IgD-negative memory B cell (primary cell): ENCODE data around the gene COL15A1. TPM values are rescaled to one million over a fixed set of nuclear protein-coding genes. Genes with fewer than 3 reads are reported as not detected.

Source experiments
- H3K27ac Mint-ChIP-seq, 3 donors: one replicate each; pipeline ENCODE4 v1.8.0; 2020 to 2022; ENCODE audit warnings: mild to moderate bottlenecking in 3 of 3, mixed read lengths in 3 of 3, moderate library complexity in 1 of 3
- H3K27me3 Mint-ChIP-seq: one replicate; pipeline ENCODE4 v1.8.0; 2021; ENCODE audit warnings: mixed read lengths
- H3K36me3 Mint-ChIP-seq: one replicate; pipeline ENCODE4 v1.8.0; 2020; ENCODE audit warnings: mild to moderate bottlenecking, mixed read lengths
- H3K4me1 Mint-ChIP-seq, 3 donors: one replicate each; pipeline ENCODE4 v1.8.0; 2020 to 2022; ENCODE audit warnings: mixed read lengths in 3 of 3, mild to moderate bottlenecking in 1 of 3
- H3K4me3 Mint-ChIP-seq, 4 donors: one replicate each; pipeline ENCODE4 v1.8.0; 2020 to 2022; ENCODE audit warnings: mild to moderate bottlenecking in 4 of 4, mixed read lengths in 4 of 4, moderate library complexity in 3 of 4
- H3K9me3 Mint-ChIP-seq, 3 donors: one replicate each; pipeline ENCODE4 v1.8.0; 2020 to 2021; ENCODE audit warnings: mixed read lengths in 3 of 3, mild to moderate bottlenecking in 1 of 3
- polyA plus RNA-seq: library from polyadenylated mRNA; unstranded; fragments of 300-500 nt; fragmentation: Illumina TruSeq; gene quantifications from one replicate; pipeline ENCODE4 v1.2.3, GENCODE V29; 2021

Gene COL15A1
- polyA plus RNA-seq, 1 donor from 2014 or later: 0.08 TPM

GRCh38 chr9:98995971-98996504 lies 52.3 kb downstream of the COL15A1 start:
- H3K36me3 Mint-ChIP-seq: no peaks in the 10 kb centered on the region
- peaks cover 4% of the 10 kb centered on the region for H3K27me3 Mint-ChIP-seq
- no peak overlapping the region for H3K4me3 Mint-ChIP-seq
- H3K4me1 Mint-ChIP-seq: peaks cover 18 to 20% (median 19%) of the 10 kb centered on the region in 3 donors
- H3K27ac Mint-ChIP-seq: no peak overlapping the region
- H3K9me3 Mint-ChIP-seq: no peaks in the 10 kb centered on the region

- H3K36me3 Mint-ChIP-seq: no peaks in the 10 kb centered on the region
- H3K27ac Mint-ChIP-seq: no peak overlapping the region
- H3K9me3 Mint-ChIP-seq: no peaks in the 10 kb centered on the region
- peaks cover 4% of the 10 kb centered on the region for H3K27me3 Mint-ChIP-seq
- H3K4me1 Mint-ChIP-seq: peaks cover 18 to 23% (median 18%) of the 10 kb centered on the region in 3 donors
- H3K4me3 Mint-ChIP-seq: no peak overlapping the region
These were observed 53.9 kb downstream of the COL15A1 start for GRCh38 chr9:98997604-98998003.

- peaks cover 9 to 13% (median 10%) of the 10 kb centered on the region in 3 donors for H3K4me1 Mint-ChIP-seq
- no peaks in the 10 kb centered on the region for H3K36me3 Mint-ChIP-seq
- no peaks in the 10 kb centered on the region for H3K27me3 Mint-ChIP-seq
- no peak overlapping the region for H3K4me3 Mint-ChIP-seq
- no peaks in the 10 kb centered on the region for H3K9me3 Mint-ChIP-seq
- H3K27ac Mint-ChIP-seq: peak overlapping the region in 1 of 3 donors; percentile 16
These were observed 54.9 kb downstream of the COL15A1 start for GRCh38 chr9:98998441-98999151.

- Mint-ChIP-seq H3K9me3 (no peaks in the 10 kb centered on the region), H3K27ac (no peak overlapping the region), H3K27me3 (no peaks in the 10 kb centered on the region), H3K4me1 (peaks cover 6 to 10% (median 7%) of the 10 kb centered on the region in 3 donors), H3K36me3 (no peaks in the 10 kb centered on the region), H3K4me3 (no peak overlapping the region)
These were observed 55.4 kb downstream of the COL15A1 start for GRCh38 chr9:98999152-98999525.

GRCh38 chr9:99000476-99001395 lies 57.0 kb downstream of the COL15A1 start:
- Mint-ChIP-seq H3K4me3 (no peak overlapping the region), H3K27me3 (no peaks in the 10 kb centered on the region), H3K36me3 (no peaks in the 10 kb centered on the region)

GRCh38 chr9:99001892-99002291 lies 58.2 kb downstream of the COL15A1 start:
- Mint-ChIP-seq H3K9me3 (no peaks in the 10 kb centered on the region), H3K27ac (no peak overlapping the region)

More at GRCh38 chr9:99000476-99001395, 57.0 kb downstream of the COL15A1 start:
- peaks cover 5 to 10% (median 6%) of the 10 kb centered on the region in 3 donors for H3K4me1 Mint-ChIP-seq
- H3K27ac Mint-ChIP-seq: peak overlapping the region in 1 of 3 donors; percentile 39
- no peaks in the 10 kb centered on the region for H3K9me3 Mint-ChIP-seq

GRCh38 chr9:99002706-99003105 lies 59.0 kb downstream of the COL15A1 start:
- Mint-ChIP-seq H3K9me3 (no peaks in the 10 kb centered on the region), H3K4me1 (peaks cover 5 to 10% (median 6%) of the 10 kb centered on the region in 3 donors), H3K4me3 (no peak overlapping the region), H3K36me3 (no peaks in the 10 kb centered on the region), H3K27ac (no peak overlapping the region), H3K27me3 (no peaks in the 10 kb centered on the region)

More at GRCh38 chr9:99001892-99002291, 58.2 kb downstream of the COL15A1 start:
- Mint-ChIP-seq H3K4me1 (peaks cover 5 to 10% (median 6%) of the 10 kb centered on the region in 3 donors), H3K36me3 (no peaks in the 10 kb centered on the region), H3K27me3 (no peaks in the 10 kb centered on the region), H3K4me3 (no peak overlapping the region)

- H3K27me3 Mint-ChIP-seq: no peaks in the 10 kb centered on the region
- H3K4me1 Mint-ChIP-seq: peaks cover 5 to 10% (median 6%) of the 10 kb centered on the region in 3 donors
- no peak overlapping the region for H3K27ac Mint-ChIP-seq
- no peaks in the 10 kb centered on the region for H3K36me3 Mint-ChIP-seq
- H3K9me3 Mint-ChIP-seq: no peaks in the 10 kb centered on the region
- no peak overlapping the region for H3K4me3 Mint-ChIP-seq
These were observed 59.6 kb downstream of the COL15A1 start for GRCh38 chr9:99003308-99003707.

- H3K27ac Mint-ChIP-seq: no peak overlapping the region
- no peak overlapping the region for H3K4me3 Mint-ChIP-seq
- H3K27me3 Mint-ChIP-seq: no peaks in the 10 kb centered on the region
- no peaks in the 10 kb centered on the region for H3K36me3 Mint-ChIP-seq
- peaks cover 6 to 10% (median 7%) of the 10 kb centered on the region in 3 donors for H3K4me1 Mint-ChIP-seq
- H3K9me3 Mint-ChIP-seq: no peaks in the 10 kb centered on the region
These were observed 60.4 kb downstream of the COL15A1 start for GRCh38 chr9:99004115-99004514.

GRCh38 chr9:99004717-99005460 lies 61.2 kb downstream of the COL15A1 start:
- Mint-ChIP-seq H3K9me3 (peaks cover 0 to under 1% (median 0%) of the 10 kb centered on the region in 3 donors), H3K36me3 (no peaks in the 10 kb centered on the region), H3K4me3 (no peak overlapping the region), H3K4me1 (peaks cover 6 to 10% (median 7%) of the 10 kb centered on the region in 3 donors), H3K27ac (peak overlapping the region in 1 of 3 donors; percentile 25), H3K27me3 (no peaks in the 10 kb centered on the region)

GRCh38 chr9:99005651-99006050 lies 61.9 kb downstream of the COL15A1 start:
- no peaks in the 10 kb centered on the region for H3K27me3 Mint-ChIP-seq
- H3K27ac Mint-ChIP-seq: peak overlapping the region in 1 of 3 donors; percentile 25
- peaks cover 2 to 7% (median 2%) of the 10 kb centered on the region in 3 donors for H3K9me3 Mint-ChIP-seq
- H3K4me1 Mint-ChIP-seq: peaks cover 2 to 6% (median 2%) of the 10 kb centered on the region in 3 donors
- no peak overlapping the region for H3K4me3 Mint-ChIP-seq
- H3K36me3 Mint-ChIP-seq: peaks cover 2% of the 10 kb centered on the region

- Mint-ChIP-seq H3K9me3 (peaks cover 2 to 11% (median 2%) of the 10 kb centered on the region in 3 donors), H3K36me3 (peaks cover 2% of the 10 kb centered on the region), H3K4me1 (peaks cover 0 to 1% (median under 1%) of the 10 kb centered on the region in 3 donors), H3K27ac (no peak overlapping the region), H3K4me3 (no peak overlapping the region), H3K27me3 (no peaks in the 10 kb centered on the region)
These were observed 62.8 kb downstream of the COL15A1 start for GRCh38 chr9:99006511-99006910.

GRCh38 chr9:99006979-99007378 lies 63.3 kb downstream of the COL15A1 start:
- Mint-ChIP-seq H3K4me3 (no peak overlapping the region), H3K9me3 (peaks cover 2 to 11% (median 2%) of the 10 kb centered on the region in 3 donors), H3K27me3 (no peaks in the 10 kb centered on the region), H3K36me3 (peaks cover 2% of the 10 kb centered on the region), H3K4me1 (peaks cover 0 to 1% (median 0%) of the 10 kb centered on the region in 3 donors), H3K27ac (no peak overlapping the region)

- H3K36me3 Mint-ChIP-seq: peaks cover 2% of the 10 kb centered on the region
- no peak overlapping the region for H3K4me3 Mint-ChIP-seq
- H3K27ac Mint-ChIP-seq: no peak overlapping the region
- peaks cover 2 to 15% (median 2%) of the 10 kb centered on the region in 3 donors for H3K9me3 Mint-ChIP-seq
- peaks cover 0 to 1% (median under 1%) of the 10 kb centered on the region in 3 donors for H3K4me1 Mint-ChIP-seq
- H3K27me3 Mint-ChIP-seq: no peaks in the 10 kb centered on the region
These were observed 64.5 kb downstream of the COL15A1 start for GRCh38 chr9:99008203-99008602.
